Endodermal cell (in vitro differentiated cells): ENCODE data around the gene KIF20A. TPM values are rescaled to one million over a fixed set of nuclear protein-coding genes. Genes with fewer than 3 reads are reported as not detected.
"Not testable (repeated sequence)": the region's sequence is repeated elsewhere in the genome, so short reads cannot be mapped to it uniquely, and the experiment has no call there.

Experiments used
- DNase-seq: peaks from one replicate; pipeline ENCODE4 v3.0.0-alpha.2; 2017
- H3K27ac ChIP-seq: 2 replicates; pipeline ENCODE4 v1.5.1; 2013; ENCODE audit warnings: mild to moderate bottlenecking, low read depth, low read length, moderate library complexity
- H3K27me3 ChIP-seq: 2 replicates; pipeline ENCODE4 v1.6.1; 2013; ENCODE audit warnings: mild to moderate bottlenecking, low read length, moderate library complexity; ENCODE audit not compliant: insufficient read depth, control insufficient read depth, poor library complexity, severe bottlenecking
- H3K36me3 ChIP-seq: 2 replicates; pipeline ENCODE4 v1.7.0; 2013; ENCODE audit warnings: mild to moderate bottlenecking, low read length, moderate library complexity; ENCODE audit not compliant: control insufficient read depth, insufficient read depth
- H3K4me1 ChIP-seq: one replicate; pipeline ENCODE4 v1.7.0; 2013; ENCODE audit warnings: low read length; ENCODE audit not compliant: control insufficient read depth, insufficient read depth
- H3K4me3 ChIP-seq: 2 replicates; pipeline ENCODE4 v1.5.1; 2013; ENCODE audit warnings: mild to moderate bottlenecking, low read length, moderate library complexity
- H3K9ac ChIP-seq: 2 replicates; pipeline ENCODE4 v1.6.1; 2013; ENCODE audit warnings: mild to moderate bottlenecking, low read length, moderate library complexity; ENCODE audit not compliant: poor library complexity, severe bottlenecking; ENCODE audit errors: extremely low read depth
- H3K9me3 ChIP-seq: 2 replicates; pipeline ENCODE4 v1.6.1; 2013; ENCODE audit warnings: mild to moderate bottlenecking, low read length, moderate library complexity; ENCODE audit not compliant: control insufficient read depth
- H3K27ac Mint-ChIP-seq: 2 replicates; pipeline ENCODE4 v1.8.0; 2020; ENCODE audit warnings: mixed read lengths
- H3K27me3 Mint-ChIP-seq: 2 replicates; pipeline ENCODE4 v1.8.0; 2021; ENCODE audit warnings: mild to moderate bottlenecking, mixed read lengths; ENCODE audit not compliant: insufficient read depth
- H3K36me3 Mint-ChIP-seq: 2 replicates; pipeline ENCODE4 v1.8.0; 2020; ENCODE audit warnings: low read depth, mixed read lengths
- H3K4me1 Mint-ChIP-seq: 2 replicates; pipeline ENCODE4 v1.8.0; 2020; ENCODE audit warnings: mixed read lengths
- H3K4me3 Mint-ChIP-seq: 2 replicates; pipeline ENCODE4 v1.8.0; 2020; ENCODE audit warnings: mild to moderate bottlenecking, moderate library complexity, mixed read lengths
- H3K9me3 Mint-ChIP-seq: 2 replicates; pipeline ENCODE4 v1.8.0; 2020; ENCODE audit warnings: mild to moderate bottlenecking, mixed read lengths
- WGBS, 2 experiments: methylation state at CpG; one replicate each; pipeline versions ENCODE4 v1.1.5 to v1.1.7; 2013; ENCODE audit warnings: missing lambda C conversion rate in 2 of 2, mixed read lengths in 1 of 2; ENCODE audit not compliant: insufficient coverage in 1 of 2, insufficient read length in 1 of 2; 5-methylcytosine and 5-hydroxymethylcytosine counted together
- total RNA-seq, 2 donors: library from RNA; stranded (reverse); fragmentation: NEBNext Ultra II Directional in 1 of 2; extraction: Animal tissue kit (Norgen Biotek cat#: 25700) in 1 of 2; gene quantifications; 2 replicates in 1 of 2; 3 replicates in 1 of 2; pipeline ENCODE4 v1.2.1, GENCODE V29; 2021
- TF ChIP-seq, protein P1 (sequence below): fragments of 200-600 bp; sonication (generic); conservative IDR thresholded peaks from 2 replicates; pipeline ENCODE4 v1.5.0; 2021; ENCODE audit warnings: antibody characterized with exemption, mild to moderate bottlenecking

The KIF20A gene
- total RNA-seq, 2 donors from 2014 or later, result 58.0 to 74.6 TPM

DNA sequence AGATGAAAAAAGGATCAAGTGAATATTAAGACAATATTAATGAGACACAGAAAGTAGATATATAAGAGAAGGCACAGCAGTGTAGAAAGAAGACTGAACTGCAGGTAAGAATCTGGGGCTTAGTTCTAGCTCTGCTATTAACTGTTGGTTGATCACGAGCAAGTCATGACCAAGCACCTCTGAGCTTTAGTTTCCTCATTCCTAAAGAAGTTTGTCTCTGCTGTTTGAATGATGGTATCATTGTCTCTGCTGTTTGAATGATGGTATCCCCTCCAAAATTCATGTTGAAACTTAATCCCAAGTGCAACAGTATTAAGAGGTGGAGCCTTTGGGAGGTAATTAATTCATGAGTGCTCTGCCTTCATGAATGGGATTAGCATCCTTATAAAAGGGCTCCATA is 37.2 kb upstream of the KIF20A start:
- Histone ChIP-seq H3K27me3 (no peaks in the 10 kb centered on the region), H3K9ac (no peak overlapping the region), H3K9me3 (no peaks in the 10 kb centered on the region), H3K27ac (no peak overlapping the region), H3K4me3 (no peak overlapping the region), H3K36me3 (no peaks in the 10 kb centered on the region), H3K4me1 (no peaks in the 10 kb centered on the region)
- peaks cover 3% of the 10 kb centered on the region for H3K4me1 Mint-ChIP-seq
- TF ChIP-seq, protein P1, sequence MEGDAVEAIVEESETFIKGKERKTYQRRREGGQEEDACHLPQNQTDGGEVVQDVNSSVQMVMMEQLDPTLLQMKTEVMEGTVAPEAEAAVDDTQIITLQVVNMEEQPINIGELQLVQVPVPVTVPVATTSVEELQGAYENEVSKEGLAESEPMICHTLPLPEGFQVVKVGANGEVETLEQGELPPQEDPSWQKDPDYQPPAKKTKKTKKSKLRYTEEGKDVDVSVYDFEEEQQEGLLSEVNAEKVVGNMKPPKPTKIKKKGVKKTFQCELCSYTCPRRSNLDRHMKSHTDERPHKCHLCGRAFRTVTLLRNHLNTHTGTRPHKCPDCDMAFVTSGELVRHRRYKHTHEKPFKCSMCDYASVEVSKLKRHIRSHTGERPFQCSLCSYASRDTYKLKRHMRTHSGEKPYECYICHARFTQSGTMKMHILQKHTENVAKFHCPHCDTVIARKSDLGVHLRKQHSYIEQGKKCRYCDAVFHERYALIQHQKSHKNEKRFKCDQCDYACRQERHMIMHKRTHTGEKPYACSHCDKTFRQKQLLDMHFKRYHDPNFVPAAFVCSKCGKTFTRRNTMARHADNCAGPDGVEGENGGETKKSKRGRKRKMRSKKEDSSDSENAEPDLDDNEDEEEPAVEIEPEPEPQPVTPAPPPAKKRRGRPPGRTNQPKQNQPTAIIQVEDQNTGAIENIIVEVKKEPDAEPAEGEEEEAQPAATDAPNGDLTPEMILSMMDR, result no peak
- no peaks in the 10 kb centered on the region for H3K9me3 Mint-ChIP-seq
- H3K27me3 Mint-ChIP-seq, result peaks cover 5% of the 10 kb centered on the region
- H3K36me3 Mint-ChIP-seq, result no peaks in the 10 kb centered on the region
- WGBS, 2 experiments, result 78% methylated on average over 1 of the region's 1 CpG; no CpG with 5 or more reads in 1 of the 2 experiments
- DNase-seq, result no peak
- H3K27ac Mint-ChIP-seq, result no peak overlapping the region
- H3K4me3 Mint-ChIP-seq, result no peak overlapping the region

DNA sequence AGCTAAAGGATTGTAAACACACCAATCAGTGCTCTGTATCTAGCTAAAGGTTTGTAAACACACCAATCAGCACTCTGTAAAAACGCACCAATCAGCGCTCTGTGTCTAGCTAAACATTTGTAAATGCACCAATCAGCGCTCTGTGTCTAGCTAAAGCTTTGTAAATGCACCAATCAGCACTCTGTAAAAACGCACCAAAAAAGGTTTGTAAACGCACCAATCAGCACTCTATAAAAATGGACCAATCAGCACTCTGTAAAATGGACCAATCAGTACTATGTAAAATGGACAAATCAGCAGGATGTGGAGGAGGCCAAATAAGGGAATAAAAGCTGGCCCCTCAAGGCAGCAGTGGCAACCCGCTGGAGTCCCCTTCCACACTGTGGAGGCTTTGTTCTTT is 35.3 kb upstream of the KIF20A start:
- H3K27ac Mint-ChIP-seq, H3K27ac ChIP-seq, H3K36me3 Mint-ChIP-seq, H3K27me3 Mint-ChIP-seq, H3K9me3 ChIP-seq, H3K27me3 ChIP-seq, H3K4me3 ChIP-seq, H3K9ac ChIP-seq, H3K9me3 Mint-ChIP-seq, H3K4me3 Mint-ChIP-seq, H3K36me3 ChIP-seq, H3K4me1 ChIP-seq, H3K4me1 Mint-ChIP-seq, DNase-seq: not testable (repeated sequence)
- WGBS, 2 experiments, result 88 to 96% methylated on average over 3 to 6 of the region's 6 CpGs

DNA sequence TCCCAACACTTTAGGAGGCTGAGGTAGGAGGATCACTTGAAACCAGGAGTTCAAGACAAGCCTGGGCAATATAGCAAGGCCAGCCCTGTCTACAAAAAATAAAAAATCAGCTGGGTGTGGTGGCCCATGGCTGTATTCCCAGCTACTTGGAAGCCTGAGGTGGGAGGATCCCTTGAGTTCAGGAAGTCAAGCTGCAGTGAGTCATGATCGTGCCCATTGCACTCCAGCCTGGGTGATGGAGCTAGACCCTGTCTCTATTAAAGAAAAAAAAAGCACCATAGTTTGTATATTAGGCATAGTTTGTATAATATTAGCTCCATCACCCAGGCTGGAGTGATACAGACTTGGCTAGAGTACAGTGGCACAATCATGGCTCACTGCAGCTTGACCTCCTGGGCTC is 30.1 kb upstream of the KIF20A start:
- no peaks in the 10 kb centered on the region for H3K27me3 Mint-ChIP-seq
- Histone ChIP-seq H3K27ac (no peak overlapping the region), H3K4me1 (no peaks in the 10 kb centered on the region), H3K36me3 (no peaks in the 10 kb centered on the region), H3K9ac (no peak overlapping the region), H3K9me3 (no peaks in the 10 kb centered on the region), H3K4me3 (no peak overlapping the region), H3K27me3 (no peaks in the 10 kb centered on the region)
- 92% methylated on average over 1 of the region's 1 CpG; no CpG with 5 or more reads in 1 of the 2 experiments for WGBS, 2 experiments
- no peaks in the 10 kb centered on the region for H3K9me3 Mint-ChIP-seq
- no peak overlapping the region for H3K4me3 Mint-ChIP-seq
- no peaks in the 10 kb centered on the region for H3K36me3 Mint-ChIP-seq
- H3K4me1 Mint-ChIP-seq, result no peaks in the 10 kb centered on the region
- TF ChIP-seq, protein P1, result no peak
- no peak for DNase-seq
- H3K27ac Mint-ChIP-seq, result no peak overlapping the region

DNA sequence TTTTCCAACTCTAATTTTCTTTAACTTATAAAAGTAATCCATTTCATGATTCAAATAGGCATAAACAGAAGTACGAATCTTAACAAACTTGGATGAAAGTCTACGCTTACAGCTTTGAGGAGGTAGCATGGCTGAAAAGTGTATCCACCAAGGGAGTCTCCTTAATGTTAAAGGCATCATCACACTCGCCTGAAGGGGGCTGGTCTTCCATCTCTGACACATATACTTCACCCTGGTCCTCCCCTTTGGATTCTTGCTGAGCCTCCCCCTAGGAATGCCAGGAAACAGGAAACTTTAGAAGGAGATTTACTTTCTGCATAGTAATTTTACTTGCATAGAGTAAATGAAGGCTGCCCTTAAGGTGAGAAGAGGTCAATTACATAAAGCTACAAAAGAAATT is 29.4 kb upstream of the KIF20A start:
- Histone ChIP-seq H3K9me3 (no peaks in the 10 kb centered on the region), H3K4me3 (no peak overlapping the region), H3K27ac (no peak overlapping the region), H3K36me3 (no peaks in the 10 kb centered on the region), H3K9ac (no peak overlapping the region), H3K27me3 (no peaks in the 10 kb centered on the region), H3K4me1 (no peaks in the 10 kb centered on the region)
- Mint-ChIP-seq H3K36me3 (no peaks in the 10 kb centered on the region), H3K9me3 (no peaks in the 10 kb centered on the region), H3K27me3 (no peaks in the 10 kb centered on the region), H3K27ac (no peak overlapping the region), H3K4me3 (no peak overlapping the region), H3K4me1 (no peaks in the 10 kb centered on the region)
- DNase-seq, result peak; percentile 59
- TF ChIP-seq, protein P1, result peak; percentile 46
- 42 to 100% methylated on average over 1 to 3 of the region's 3 CpGs for WGBS, 2 experiments

DNA sequence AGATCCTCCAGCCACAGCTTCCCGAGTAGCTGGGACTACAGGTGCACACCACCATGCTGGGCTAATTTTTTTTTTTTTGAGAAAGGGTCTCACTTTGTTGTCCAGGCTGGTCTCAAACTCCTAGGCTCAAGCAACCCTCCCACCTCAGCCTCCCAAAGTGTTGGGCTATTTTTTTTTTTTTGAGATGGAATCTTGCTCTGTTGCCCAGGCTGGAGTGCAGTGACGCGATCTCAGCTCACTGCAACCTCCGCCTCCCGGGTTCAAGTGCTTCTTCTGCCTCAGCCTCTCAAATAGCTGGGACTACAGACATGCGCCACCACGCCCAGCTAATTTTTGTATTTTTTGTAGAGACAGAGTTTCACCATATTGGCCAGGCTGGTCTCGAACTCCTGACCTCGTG is 22.9 kb upstream of the KIF20A start:
- not testable (repeated sequence) for H3K27me3 Mint-ChIP-seq
- H3K36me3 Mint-ChIP-seq, result peaks cover 49% of the 10 kb centered on the region
- WGBS, 2 experiments, result 91 to 96% methylated on average over 8 to 9 of the region's 9 CpGs

More for the DNA sequence above, 22.9 kb upstream of the KIF20A start:
- not testable (repeated sequence) for H3K9me3 Mint-ChIP-seq, H3K4me1 Mint-ChIP-seq, H3K4me3 Mint-ChIP-seq, DNase-seq, H3K4me3 ChIP-seq, H3K9me3 ChIP-seq, H3K27ac Mint-ChIP-seq, H3K4me1 ChIP-seq, H3K9ac ChIP-seq, H3K27ac ChIP-seq, H3K27me3 ChIP-seq
- peaks cover 45% of the 10 kb centered on the region for H3K36me3 ChIP-seq
